Fibroblast of lung (primary cell): Measurements from ENCODE around the gene TNFSF15.

ENCODE experiments used
- EZH2 ChIP-seq: IDR thresholded peaks from 2 replicates; pipeline ENCODE4 v1.5.1; 2012; ENCODE audit warnings: low read length, control low read depth, mild to moderate bottlenecking; ENCODE audit errors: missing control alignments
- TF ChIP-seq, protein P1 (sequence below), 2 donors: IDR thresholded peaks in 1 of 2; conservative IDR thresholded peaks in 1 of 2; 1 replicate in 1 of 2; 2 replicates in 1 of 2; pipeline ENCODE4 v1.5.1; 2011 to 2012; ENCODE audit warnings: low read length in 2 of 2, control low read depth in 1 of 2, inconsistent platforms in 1 of 2, low read depth in 1 of 2, mild to moderate bottlenecking in 1 of 2

DNA sequence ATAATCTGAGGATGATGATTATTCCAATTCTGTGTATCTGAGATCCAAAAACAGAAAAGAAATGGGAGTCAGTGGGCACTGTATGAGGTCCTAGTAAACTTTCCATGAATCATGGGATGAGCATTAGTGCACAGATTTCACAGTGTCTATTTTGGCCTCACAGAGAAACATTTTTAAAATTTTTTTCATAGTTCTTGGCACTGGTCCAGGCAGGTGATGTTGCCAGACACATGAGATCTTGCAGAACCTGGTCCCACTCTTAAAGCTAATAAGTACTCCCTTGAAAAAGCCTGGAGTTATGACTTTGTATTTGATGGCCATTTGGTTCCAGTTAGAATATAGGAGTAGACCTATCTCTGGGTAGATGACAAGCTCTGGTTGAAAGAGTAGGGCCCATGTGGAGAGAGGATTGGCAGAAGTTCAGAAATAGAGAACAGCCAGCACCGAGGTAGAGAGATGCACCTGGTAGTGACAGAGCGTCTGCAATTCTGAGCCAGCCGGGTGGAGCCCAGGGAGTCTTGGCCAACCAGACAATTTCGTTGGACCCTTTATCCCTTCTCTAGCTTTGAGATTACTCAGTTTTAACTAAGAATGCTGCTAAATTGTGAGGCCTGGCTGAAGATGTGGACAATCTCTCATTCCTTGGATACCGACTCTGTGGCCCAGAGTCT, 6.3 kb upstream of the TNFSF15 start:
- TF ChIP-seq EZH2: no peak
- TF ChIP-seq, protein P1, sequence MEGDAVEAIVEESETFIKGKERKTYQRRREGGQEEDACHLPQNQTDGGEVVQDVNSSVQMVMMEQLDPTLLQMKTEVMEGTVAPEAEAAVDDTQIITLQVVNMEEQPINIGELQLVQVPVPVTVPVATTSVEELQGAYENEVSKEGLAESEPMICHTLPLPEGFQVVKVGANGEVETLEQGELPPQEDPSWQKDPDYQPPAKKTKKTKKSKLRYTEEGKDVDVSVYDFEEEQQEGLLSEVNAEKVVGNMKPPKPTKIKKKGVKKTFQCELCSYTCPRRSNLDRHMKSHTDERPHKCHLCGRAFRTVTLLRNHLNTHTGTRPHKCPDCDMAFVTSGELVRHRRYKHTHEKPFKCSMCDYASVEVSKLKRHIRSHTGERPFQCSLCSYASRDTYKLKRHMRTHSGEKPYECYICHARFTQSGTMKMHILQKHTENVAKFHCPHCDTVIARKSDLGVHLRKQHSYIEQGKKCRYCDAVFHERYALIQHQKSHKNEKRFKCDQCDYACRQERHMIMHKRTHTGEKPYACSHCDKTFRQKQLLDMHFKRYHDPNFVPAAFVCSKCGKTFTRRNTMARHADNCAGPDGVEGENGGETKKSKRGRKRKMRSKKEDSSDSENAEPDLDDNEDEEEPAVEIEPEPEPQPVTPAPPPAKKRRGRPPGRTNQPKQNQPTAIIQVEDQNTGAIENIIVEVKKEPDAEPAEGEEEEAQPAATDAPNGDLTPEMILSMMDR (conservative IDR thresholded peaks at IDR 0.05 in 1 of 2, IDR thresholded peaks at IDR 0.05 in 1 of 2; ENCODE audit: low read depth in 1 of 2, low read length in 2 of 2): no peak
